ENCODE results near the gene FAM107A.

The FAM107A gene

DNA sequence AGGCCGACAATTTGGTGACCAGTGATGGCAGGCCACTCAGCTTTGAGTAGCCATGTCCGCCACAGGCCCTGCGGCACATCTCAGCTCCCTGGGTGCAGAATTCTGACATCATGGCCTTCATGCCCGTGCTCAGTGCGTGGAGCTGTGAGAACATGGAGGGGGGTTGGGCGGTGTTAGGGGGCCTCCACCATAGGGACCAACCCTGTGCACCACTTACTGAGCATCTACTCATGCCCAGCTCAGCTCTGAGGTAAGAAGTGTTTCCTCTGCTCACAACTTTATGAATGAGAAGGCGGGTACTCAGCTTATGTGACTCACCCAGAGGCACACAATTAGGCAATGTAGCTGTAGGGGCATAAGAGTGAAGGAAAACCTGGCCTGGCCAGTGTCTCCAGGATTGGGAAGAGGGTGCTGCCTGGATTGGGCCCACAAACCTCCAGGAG, 50.7 kb downstream of the FAM107A start:
- TF ChIP-seq CTCF (IDR thresholded peaks at IDR 0.05; ENCODE audit: insufficient read depth, low read length) (no peak), SPI1 (IDR thresholded peaks at IDR 0.05; ENCODE audit: borderline replicate concordance, low read depth) (no peak), POLR2AphosphoS5 (IDR thresholded peaks at IDR 0.05; ENCODE audit: low read depth) (no peak)
- TF ChIP-seq, protein P1, sequence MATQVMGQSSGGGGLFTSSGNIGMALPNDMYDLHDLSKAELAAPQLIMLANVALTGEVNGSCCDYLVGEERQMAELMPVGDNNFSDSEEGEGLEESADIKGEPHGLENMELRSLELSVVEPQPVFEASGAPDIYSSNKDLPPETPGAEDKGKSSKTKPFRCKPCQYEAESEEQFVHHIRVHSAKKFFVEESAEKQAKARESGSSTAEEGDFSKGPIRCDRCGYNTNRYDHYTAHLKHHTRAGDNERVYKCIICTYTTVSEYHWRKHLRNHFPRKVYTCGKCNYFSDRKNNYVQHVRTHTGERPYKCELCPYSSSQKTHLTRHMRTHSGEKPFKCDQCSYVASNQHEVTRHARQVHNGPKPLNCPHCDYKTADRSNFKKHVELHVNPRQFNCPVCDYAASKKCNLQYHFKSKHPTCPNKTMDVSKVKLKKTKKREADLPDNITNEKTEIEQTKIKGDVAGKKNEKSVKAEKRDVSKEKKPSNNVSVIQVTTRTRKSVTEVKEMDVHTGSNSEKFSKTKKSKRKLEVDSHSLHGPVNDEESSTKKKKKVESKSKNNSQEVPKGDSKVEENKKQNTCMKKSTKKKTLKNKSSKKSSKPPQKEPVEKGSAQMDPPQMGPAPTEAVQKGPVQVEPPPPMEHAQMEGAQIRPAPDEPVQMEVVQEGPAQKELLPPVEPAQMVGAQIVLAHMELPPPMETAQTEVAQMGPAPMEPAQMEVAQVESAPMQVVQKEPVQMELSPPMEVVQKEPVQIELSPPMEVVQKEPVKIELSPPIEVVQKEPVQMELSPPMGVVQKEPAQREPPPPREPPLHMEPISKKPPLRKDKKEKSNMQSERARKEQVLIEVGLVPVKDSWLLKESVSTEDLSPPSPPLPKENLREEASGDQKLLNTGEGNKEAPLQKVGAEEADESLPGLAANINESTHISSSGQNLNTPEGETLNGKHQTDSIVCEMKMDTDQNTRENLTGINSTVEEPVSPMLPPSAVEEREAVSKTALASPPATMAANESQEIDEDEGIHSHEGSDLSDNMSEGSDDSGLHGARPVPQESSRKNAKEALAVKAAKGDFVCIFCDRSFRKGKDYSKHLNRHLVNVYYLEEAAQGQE (IDR thresholded peaks at IDR 0.05; ENCODE audit: insufficient replicate concordance, low read depth), result no peak
- no peaks in the 10 kb centered on the region for H3K27me3 ChIP-seq (ENCODE audit: insufficient read depth, poor library complexity, severe bottlenecking)
- peak; percentile 64 to 79 for DNase-seq (ENCODE audit: low read depth in 1 of 2, low spot score in 1 of 2)
- no peak overlapping the region for H3K27ac ChIP-seq (replicated peaks)
- H3K4me3 ChIP-seq (replicated peaks; ENCODE audit: insufficient read depth, low read length), result no peak overlapping the region

DNA sequence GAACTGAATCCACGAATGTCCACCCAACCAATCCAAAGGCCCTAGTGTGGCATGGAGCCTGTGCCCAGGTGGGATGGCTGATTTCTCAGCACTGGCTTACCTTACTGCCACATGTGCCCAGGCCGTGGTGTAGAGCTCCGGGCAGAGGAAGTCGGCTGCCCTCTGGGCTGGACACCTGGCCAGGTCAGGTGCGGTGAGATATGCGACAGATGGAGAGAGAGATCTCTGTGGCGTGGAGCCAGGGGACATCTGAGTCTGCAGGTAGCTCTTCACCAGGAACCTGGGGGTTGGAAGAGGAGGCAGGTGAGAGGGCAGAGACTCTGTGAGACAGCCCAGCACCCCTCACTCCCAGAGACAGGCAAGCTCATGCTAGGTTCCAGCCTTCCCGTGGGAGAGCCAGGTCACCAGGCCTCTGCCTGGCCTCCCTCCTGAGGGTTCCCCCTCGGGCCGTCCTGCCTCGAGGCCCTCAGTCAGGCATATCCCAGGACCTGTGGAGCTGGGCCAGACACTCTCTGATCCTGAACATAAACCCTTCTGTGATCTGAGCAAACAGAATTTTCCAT, 52.8 kb downstream of the FAM107A start:
- DNase-seq (ENCODE audit: low read depth in 1 of 2, low spot score in 1 of 2), result no peak
- H3K4me3 ChIP-seq (replicated peaks; ENCODE audit: insufficient read depth, low read length), result no peak overlapping the region
- no peak overlapping the region for H3K27ac ChIP-seq (replicated peaks)
- TF ChIP-seq, protein P1 (IDR thresholded peaks at IDR 0.05; ENCODE audit: insufficient replicate concordance, low read depth), result no peak
- TF ChIP-seq GABPA (IDR thresholded peaks at IDR 0.05; ENCODE audit: low read depth), result no peak
- no peak for TF ChIP-seq SPI1 (IDR thresholded peaks at IDR 0.05; ENCODE audit: borderline replicate concordance, low read depth)
- no peak for TF ChIP-seq CTCF (IDR thresholded peaks at IDR 0.05; ENCODE audit: insufficient read depth, low read length)
- TF ChIP-seq POLR2AphosphoS5 (IDR thresholded peaks at IDR 0.05; ENCODE audit: low read depth), result no peak
- H3K27me3 ChIP-seq (ENCODE audit: insufficient read depth, poor library complexity, severe bottlenecking), result no peaks in the 10 kb centered on the region

- no peaks in the 10 kb centered on the region for H3K27me3 ChIP-seq (ENCODE audit: insufficient read depth, poor library complexity, severe bottlenecking)
- TF ChIP-seq, protein P1 (IDR thresholded peaks at IDR 0.05; ENCODE audit: insufficient replicate concordance, low read depth), result no peak
- TF ChIP-seq GABPA (IDR thresholded peaks at IDR 0.05; ENCODE audit: low read depth) (no peak), CTCF (IDR thresholded peaks at IDR 0.05; ENCODE audit: insufficient read depth, low read length) (no peak), SPI1 (IDR thresholded peaks at IDR 0.05; ENCODE audit: borderline replicate concordance, low read depth) (no peak)
- no peak overlapping the region for H3K4me3 ChIP-seq (replicated peaks; ENCODE audit: insufficient read depth, low read length)
- DNase-seq (ENCODE audit: low read depth in 1 of 2, low spot score in 1 of 2), result no peak
- H3K27ac ChIP-seq (replicated peaks), result no peak overlapping the region
These were observed 54.3 kb downstream of the FAM107A start for GRCh38 chr3:58522759-58523425.
